Astrocyte of the cerebellum (primary cell): ENCODE data around the gene TBC1D14.

Source experiments
- DNase-seq: peaks from one replicate; pipeline ENCODE4 v3.0.0-alpha.2; 2011; ENCODE audit warnings: low read depth
- H3K4me3 ChIP-seq: 2 replicates; pipeline ENCODE4 v1.5.1; 2011; ENCODE audit warnings: mild to moderate bottlenecking, low read depth, low read length, moderate library complexity
- CTCF ChIP-seq: IDR thresholded peaks from 2 replicates; pipeline ENCODE4 v1.5.1; 2012; ENCODE audit warnings: low read length, low read depth, moderate library complexity, mild to moderate bottlenecking; ENCODE audit errors: missing control alignments
- in situ Hi-C: cut with HindIII; loops from 2 replicates; pipeline ENCODE4 v1.10.0; 2017; ENCODE audit warnings: low sequenced_read_pairs

Gene TBC1D14

DNA sequence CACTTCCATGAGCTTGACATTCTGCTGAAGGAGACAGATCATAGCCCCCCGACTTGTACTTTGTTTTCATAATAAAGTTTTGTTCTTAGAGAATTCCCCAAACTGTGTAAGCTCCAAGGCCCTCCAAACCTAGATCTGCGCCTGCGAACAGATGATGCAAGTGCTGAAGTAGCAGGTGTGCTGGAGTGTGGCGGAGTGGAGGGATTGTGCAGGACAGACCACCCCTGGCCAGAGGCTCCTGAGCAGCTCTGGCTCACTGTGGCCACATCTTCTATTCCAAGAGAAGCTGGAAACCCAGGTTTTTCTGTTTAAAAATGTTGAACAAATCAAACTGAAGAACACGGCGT is 46.4 kb downstream of the TBC1D14 start:
- TF ChIP-seq CTCF: no peak
- no peak for DNase-seq
- in situ Hi-C loops: no loop called here
- H3K4me3 ChIP-seq: no peak overlapping the region

DNA sequence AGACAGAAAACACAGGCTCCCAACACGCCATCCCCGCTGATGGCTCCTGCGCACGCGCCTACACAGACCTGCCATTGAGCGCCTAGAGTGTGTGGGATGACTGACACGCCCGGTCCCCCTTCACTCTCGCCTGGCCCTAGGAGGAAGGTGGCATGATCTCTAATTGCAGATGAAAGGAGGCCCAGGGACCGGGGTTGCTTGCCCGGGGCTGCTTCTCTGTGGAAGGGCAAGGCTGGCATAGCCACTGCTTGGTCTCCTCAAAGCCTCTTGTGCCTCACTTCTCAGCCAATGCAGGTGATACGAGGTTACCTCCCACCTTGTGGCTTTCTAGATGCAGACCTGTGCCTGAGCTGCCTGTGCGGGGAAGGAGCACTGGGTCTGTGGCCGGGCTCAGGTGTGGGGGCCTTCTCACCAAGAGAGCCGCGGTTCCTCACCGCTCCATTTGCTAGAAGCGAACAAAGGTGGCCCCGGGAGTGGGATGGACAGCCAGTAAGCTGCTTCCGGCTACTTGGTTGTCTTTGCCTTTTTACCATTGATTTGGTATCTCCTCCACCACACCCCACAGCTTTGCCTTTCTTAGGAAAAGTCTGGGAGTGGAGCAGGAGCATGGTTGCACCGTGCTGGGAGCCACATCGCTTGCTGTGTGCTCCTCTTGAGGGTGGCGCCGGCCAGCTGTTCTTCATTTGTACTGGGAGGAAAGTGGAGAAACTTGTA is 47.0 kb downstream of the TBC1D14 start:
- no peak for DNase-seq
- in situ Hi-C loops: no loop called here
- no peak overlapping the region for H3K4me3 ChIP-seq
- no peak for TF ChIP-seq CTCF

DNA sequence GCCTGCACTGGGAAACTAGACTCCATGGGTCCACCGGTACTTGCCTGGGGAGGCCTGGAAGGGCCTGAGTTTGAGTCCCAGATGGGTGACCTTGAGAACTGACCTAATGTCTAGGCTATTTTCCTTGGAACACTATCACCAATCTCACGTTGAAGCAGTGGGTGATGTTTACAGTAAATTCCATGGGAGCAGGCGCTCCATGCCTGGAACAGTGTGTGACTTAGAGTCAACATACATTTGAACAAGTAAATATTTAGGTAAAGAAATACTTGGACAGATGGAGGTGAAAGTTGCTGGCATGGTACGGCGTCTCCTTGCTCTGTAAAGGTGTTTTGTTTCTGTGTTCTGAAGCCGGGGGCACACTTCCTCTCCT is 47.5 kb downstream of the TBC1D14 start:
- DNase-seq: no peak
- TF ChIP-seq CTCF: no peak
- H3K4me3 ChIP-seq: no peak overlapping the region
- in situ Hi-C loops: no loop called here

- in situ Hi-C loops: no loop called here
- DNase-seq: no peak
- no peak for TF ChIP-seq CTCF
- no peak overlapping the region for H3K4me3 ChIP-seq
Observed at GRCh38 chr4:6957994-6958393, 48.4 kb downstream of the TBC1D14 start.

GRCh38 chr4:6959261-6959660 is 49.6 kb downstream of the TBC1D14 start:
- no peak for TF ChIP-seq CTCF
- no peak overlapping the region for H3K4me3 ChIP-seq
- DNase-seq: no peak
- in situ Hi-C loops: no loop called here

DNA sequence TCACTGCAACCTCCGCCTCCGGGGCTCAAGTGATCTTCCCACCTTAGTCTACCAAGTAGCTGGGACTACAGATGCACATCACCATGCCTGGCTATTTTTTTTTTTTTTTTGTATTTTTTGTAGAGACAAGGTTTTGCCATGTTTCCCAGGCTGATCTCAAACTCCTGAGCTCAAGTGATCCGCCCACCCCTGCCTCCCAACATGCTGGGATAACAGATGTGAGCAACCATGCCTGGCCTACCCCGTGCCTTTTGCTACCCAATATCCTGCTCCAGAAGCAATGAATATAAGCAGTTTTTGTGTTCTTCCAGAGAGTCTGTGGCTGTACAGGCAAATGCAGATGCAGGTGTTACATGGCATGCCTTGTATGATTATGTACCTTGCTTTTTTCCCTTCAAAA is 50.5 kb downstream of the TBC1D14 start:
- no peak overlapping the region for H3K4me3 ChIP-seq
- in situ Hi-C loops: no loop called here
- no peak for TF ChIP-seq CTCF
- no peak for DNase-seq
